ENCODE data around the gene SLC30A1. TPM values are rescaled to one million over a fixed set of nuclear protein-coding genes. Genes with fewer than 3 reads are reported as not detected.

The SLC30A1 gene
- total and polyA plus RNA-seq, 2 of the 13 experiments (the other 11 are each of a cell fraction or from before 2014, with no cell fraction given), result 5.9 to 24.4 TPM

- TF ChIP-seq ZNF503 (CRISPR knock-in tag; IDR thresholded peaks at IDR 0.05) (no peak), RFX5 (IDR thresholded peaks at IDR 0.05; ENCODE audit: low read depth, low read length) (no peak), GATAD2A (CRISPR knock-in tag; IDR thresholded peaks at IDR 0.05) (0 out of 2 replicates have a peak, but pooled peaks have one; percentile 11), RXRB (CRISPR knock-in tag; IDR thresholded peaks at IDR 0.05; ENCODE audit: borderline replicate concordance) (peak; percentile 30; the same call in 1 of the 2 replicates), ZNF891 (CRISPR knock-in tag; IDR thresholded peaks at IDR 0.05) (no peak; the same call in 1 of the 2 replicates), ZNF431 (CRISPR knock-in tag; IDR thresholded peaks at IDR 0.05; ENCODE audit: borderline replicate concordance, low read depth) (no peak), ZNF569 (CRISPR knock-in tag; IDR thresholded peaks at IDR 0.05; ENCODE audit: borderline replicate concordance) (no peak), FOXO4 (CRISPR knock-in tag; conservative IDR thresholded peaks at IDR 0.05) (no peak), MAF1 (CRISPR knock-in tag; IDR thresholded peaks at IDR 0.05; ENCODE audit: borderline replicate concordance) (no peak), POLR2G (IDR thresholded peaks at IDR 0.05; ENCODE audit: low read depth, low read length) (no peak), ZSCAN30 (CRISPR knock-in tag; IDR thresholded peaks at IDR 0.05) (no peak), HOXA9 (CRISPR knock-in tag; IDR thresholded peaks at IDR 0.05; ENCODE audit: borderline replicate concordance) (no peak), ZIK1 (CRISPR knock-in tag; IDR thresholded peaks at IDR 0.05; ENCODE audit: borderline replicate concordance, low read depth) (no peak), HOXA7 (CRISPR knock-in tag; IDR thresholded peaks at IDR 0.05) (no peak), MXD4 (CRISPR knock-in tag; IDR thresholded peaks at IDR 0.05) (no peak), ZNF746 (CRISPR knock-in tag; IDR thresholded peaks at IDR 0.05) (no peak), ZFP36 (IDR thresholded peaks at IDR 0.05; ENCODE audit: borderline replicate concordance, low read depth, low read length, partially characterized antibody) (no peak), ZBTB20 (CRISPR knock-in tag; IDR thresholded peaks at IDR 0.05; ENCODE audit: borderline replicate concordance, low read depth) (no peak), ZNF687 (CRISPR knock-in tag; IDR thresholded peaks at IDR 0.05) (peak; percentile 50), HDAC6 (IDR thresholded peaks at IDR 0.05; ENCODE audit: low read depth, low read length) (no peak), SIX4 (CRISPR knock-in tag; IDR thresholded peaks at IDR 0.05) (no peak), ZNF367 (CRISPR knock-in tag; IDR thresholded peaks at IDR 0.05; ENCODE audit: borderline replicate concordance) (no peak)
Observed at GRCh38 chr1:211610779-211611556, 32.0 kb upstream of the SLC30A1 start (continued).

All from HepG2 (cell line).